HEK293T (cell line): ENCODE data around the gene TGFB2.

Experiments used
- CTCF ChIA-PET: fragments of 350-600 bp; formaldehyde crosslinking; extraction: SDS; loops from one replicate; lab custom pipeline; 2021; ENCODE audit warnings: antibody characterized with exemption, inconsistent platforms; lab: Yijun Ruan, JAX
- POLR2A ChIA-PET: fragments of 350-600 bp; formaldehyde crosslinking; extraction: SDS; loops from one replicate; lab custom pipeline; 2020; ENCODE audit warnings: antibody characterized with exemption, inconsistent platforms; lab: Yijun Ruan, JAX
- DNase-seq: peaks from one replicate; pipeline ENCODE4 v3.0.0; 2012; ENCODE audit warnings: mixed read lengths; ENCODE audit errors: extremely low spot score
- ARNT ChIP-seq: fragments of 450-650 bp; IDR thresholded peaks from 2 replicates; pipeline ENCODE4 v1.6.1; 2017; ENCODE audit warnings: mild to moderate bottlenecking
- BHLHE40 ChIP-seq: fragments of 450-650 bp; IDR thresholded peaks from 2 replicates; pipeline ENCODE4 v1.6.1; 2016; ENCODE audit warnings: mild to moderate bottlenecking, moderate library complexity, borderline replicate concordance
- CTBP1 ChIP-seq: fragments of 450-650 bp; IDR thresholded peaks from 2 replicates; pipeline ENCODE4 v1.6.1; 2016; ENCODE audit warnings: borderline replicate concordance
- ELF4 ChIP-seq: fragments of 450-650 bp; IDR thresholded peaks from 2 replicates; pipeline ENCODE4 v1.6.1; 2017; ENCODE audit warnings: antibody characterized with exemption
- FOXK2 ChIP-seq: fragments of 450-650 bp; IDR thresholded peaks from 2 replicates; pipeline ENCODE4 v1.6.1; 2016; ENCODE audit warnings: mild to moderate bottlenecking
- FOXM1 ChIP-seq: fragments of 450-650 bp; IDR thresholded peaks from 2 replicates; pipeline ENCODE4 v1.6.1; 2017; ENCODE audit warnings: mild to moderate bottlenecking, borderline replicate concordance
- HDGF ChIP-seq: fragments of 450-650 bp; IDR thresholded peaks from 2 replicates; pipeline ENCODE4 v1.6.1; 2017; ENCODE audit warnings: antibody characterized with exemption, borderline replicate concordance
- L3MBTL2 ChIP-seq: fragments of 450-650 bp; conservative IDR thresholded peaks from 2 replicates; pipeline ENCODE4 v1.6.1; 2016; ENCODE audit warnings: mild to moderate bottlenecking
- LEF1 ChIP-seq: fragments of 450-650 bp; IDR thresholded peaks from 2 replicates; pipeline ENCODE4 v1.6.1; 2017; ENCODE audit warnings: mild to moderate bottlenecking, borderline replicate concordance
- NFRKB ChIP-seq: fragments of 450-650 bp; IDR thresholded peaks from 2 replicates; pipeline ENCODE4 v1.6.1; 2016; ENCODE audit warnings: mild to moderate bottlenecking, moderate library complexity
- PKNOX1 ChIP-seq: fragments of 450-650 bp; IDR thresholded peaks from 2 replicates; pipeline ENCODE4 v1.6.1; 2016
- SP1 ChIP-seq: fragments of 450-650 bp; IDR thresholded peaks from 2 replicates; pipeline ENCODE4 v1.6.1; 2017
- SUZ12 ChIP-seq: fragments of 450-650 bp; IDR thresholded peaks from 2 replicates; pipeline ENCODE4 v1.6.1; 2016; ENCODE audit warnings: mild to moderate bottlenecking
- TARDBP ChIP-seq: fragments of 450-650 bp; IDR thresholded peaks from 2 replicates; pipeline ENCODE4 v1.6.1; 2016

The TGFB2 gene

GRCh38 chr1:218488986-218489385 is 143.8 kb downstream of the TGFB2 start:
- TF ChIP-seq L3MBTL2 (no peak), ELF4 (no peak), BHLHE40 (no peak), SP1 (no peak), ARNT (no peak), PKNOX1 (no peak), CTBP1 (no peak), HDGF (no peak), TARDBP (no peak), FOXK2 (no peak), NFRKB (no peak), FOXM1 (no peak)
- DNase-seq = no peak
- ChIA-PET CTCF (no interaction called here), POLR2A (no interaction called here)

GRCh38 chr1:218490406-218490922 is 145.3 kb downstream of the TGFB2 start:
- TF ChIP-seq BHLHE40 = no peak
- TF ChIP-seq FOXM1 = no peak
- POLR2A ChIA-PET = no interaction called here
- no peak for DNase-seq
- CTCF ChIA-PET = no interaction called here

- ChIA-PET CTCF (no interaction called here), POLR2A (no interaction called here)
- DNase-seq = no peak
- TF ChIP-seq SUZ12 = no peak
- TF ChIP-seq ELF4 = no peak
- TF ChIP-seq HDGF = no peak
- TF ChIP-seq PKNOX1 = no peak
- TF ChIP-seq SP1 = no peak
- no peak for TF ChIP-seq FOXK2
- no peak for TF ChIP-seq LEF1
- TF ChIP-seq ARNT = no peak
- TF ChIP-seq FOXM1 = no peak
These were observed 147.7 kb downstream of the TGFB2 start for GRCh38 chr1:218492874-218493273.

GRCh38 chr1:218493986-218494385 is 148.8 kb downstream of the TGFB2 start:
- TF ChIP-seq PKNOX1 (no peak), BHLHE40 (no peak)
- ChIA-PET POLR2A (no interaction called here), CTCF (no interaction called here)
- DNase-seq = no peak
